HepG2 (cell line): Measurements from ENCODE around the gene RTN4RL2. TPM values are rescaled to one million over a fixed set of nuclear protein-coding genes. Genes with fewer than 3 reads are reported as not detected.

ENCODE experiments used
- ZNF12 ChIP-seq: sonication (generic); formaldehyde crosslinking; IDR thresholded peaks from 2 replicates; pipeline ENCODE4 v1.5.0; 2020; ENCODE audit warnings: missing genetic modification reagents
- ZNF256 ChIP-seq: sonication (generic); formaldehyde crosslinking; conservative IDR thresholded peaks from 2 replicates; pipeline ENCODE4 v1.4.0; 2020; ENCODE audit warnings: missing genetic modification reagents
- ZNF530 ChIP-seq: sonication (generic); formaldehyde crosslinking; IDR thresholded peaks from 2 replicates; pipeline ENCODE4 v1.5.0; 2020; ENCODE audit warnings: low read depth, mild to moderate bottlenecking, missing genetic modification reagents
- ZNF607 ChIP-seq: sonication (generic); formaldehyde crosslinking; IDR thresholded peaks from 2 replicates; pipeline ENCODE4 v1.5.1; 2020; ENCODE audit warnings: missing genetic modification reagents, mild to moderate bottlenecking, borderline replicate concordance
- ZNF776 ChIP-seq: sonication (generic); formaldehyde crosslinking; IDR thresholded peaks from 2 replicates; pipeline ENCODE4 v1.4.0; 2020; ENCODE audit warnings: mild to moderate bottlenecking, missing genetic modification reagents
- ZNF781 ChIP-seq: sonication (generic); formaldehyde crosslinking; IDR thresholded peaks from 2 replicates; pipeline ENCODE4 v1.5.1; 2020; ENCODE audit warnings: borderline replicate concordance, mild to moderate bottlenecking, missing genetic modification reagents; ENCODE audit errors: not compliant biosample characterization
- ZSCAN29 ChIP-seq: sonication (generic); formaldehyde crosslinking; conservative IDR thresholded peaks from 2 replicates; pipeline ENCODE4 v1.4.0; 2020; ENCODE audit warnings: mild to moderate bottlenecking, missing genetic modification reagents
- polyA plus RNA-seq, 8 experiments: library from polyadenylated mRNA; depleted of rRNA in 3 of 8; stranded (reverse) in 7 of 8; unstranded in 1 of 8; fragments of >200 nt; fragmentation: Illumina TruSeq in 4 of 8; extraction: Trizol in 4 of 8; gene quantifications; 2 replicates each; pipeline versions ENCODE4 v1.2.1 to v1.2.3, GENCODE V29; 2011 to 2016; ENCODE audit warnings: low read depth in 4 of 8, missing spikeins in 1 of 8, mixed read lengths in 1 of 8; ENCODE audit not compliant: insufficient read depth in 1 of 8
- total RNA-seq, 5 experiments: library from RNA; depleted of rRNA; stranded (reverse); fragments of >200 nt; fragmentation: Illumina TruSeq; extraction: Trizol; gene quantifications; 2 replicates each; pipeline ENCODE4 v1.2.3, GENCODE V29; 2016; ENCODE audit warnings: low read depth in 1 of 5
- TF ChIP-seq, protein P1 (sequence below): sonication (generic); formaldehyde crosslinking; conservative IDR thresholded peaks from 2 replicates; pipeline ENCODE4 v1.5.0; 2020; ENCODE audit warnings: missing genetic modification reagents
- TF ChIP-seq, protein P2 (sequence below), 2 experiments: sonication (generic) in 1 of 2; formaldehyde crosslinking in 1 of 2; IDR thresholded peaks; 2 replicates each; pipeline versions ENCODE4 v1.4.0 to v1.6.1; 2018 to 2020; ENCODE audit warnings: missing genetic modification reagents in 2 of 2, borderline replicate concordance in 1 of 2, low read depth in 1 of 2, mild to moderate bottlenecking in 1 of 2, missing biosample characterization in 1 of 2
- TF ChIP-seq, protein P3 (sequence below): IDR thresholded peaks from 2 replicates; pipeline ENCODE4 v1.6.1; 2016; ENCODE audit warnings: missing genetic modification reagents, missing compliant biosample characterization
- TF ChIP-seq, protein P4 (sequence below): sonication (generic); formaldehyde crosslinking; IDR thresholded peaks from 2 replicates; pipeline ENCODE4 v1.4.0; 2020; ENCODE audit warnings: missing genetic modification reagents
- TF ChIP-seq, protein P5 (sequence below): sonication (generic); formaldehyde crosslinking; IDR thresholded peaks from 2 replicates; pipeline ENCODE4 v1.4.0; 2020; ENCODE audit warnings: mild to moderate bottlenecking, missing genetic modification reagents
- TF ChIP-seq, protein P6 (sequence below), 2 experiments: sonication (generic) in 1 of 2; formaldehyde crosslinking in 1 of 2; IDR thresholded peaks; 2 replicates each; pipeline versions ENCODE4 v1.4.0 to v1.6.1; 2016 to 2020; ENCODE audit warnings: borderline replicate concordance in 1 of 2, low read depth in 1 of 2, mild to moderate bottlenecking in 1 of 2, missing genetic modification reagents in 1 of 2
- TF ChIP-seq, protein P7 (sequence below): sonication (generic); formaldehyde crosslinking; conservative IDR thresholded peaks from 2 replicates; pipeline ENCODE4 v1.8.0; 2022; ENCODE audit warnings: mild to moderate bottlenecking, moderate library complexity, missing genetic modification reagents

RTN4RL2 gene
- total and polyA plus RNA-seq, 2 of the 13 experiments (the other 11 are each of a cell fraction or from before 2014, with no cell fraction given), result 1.3 to 4.3 TPM

DNA sequence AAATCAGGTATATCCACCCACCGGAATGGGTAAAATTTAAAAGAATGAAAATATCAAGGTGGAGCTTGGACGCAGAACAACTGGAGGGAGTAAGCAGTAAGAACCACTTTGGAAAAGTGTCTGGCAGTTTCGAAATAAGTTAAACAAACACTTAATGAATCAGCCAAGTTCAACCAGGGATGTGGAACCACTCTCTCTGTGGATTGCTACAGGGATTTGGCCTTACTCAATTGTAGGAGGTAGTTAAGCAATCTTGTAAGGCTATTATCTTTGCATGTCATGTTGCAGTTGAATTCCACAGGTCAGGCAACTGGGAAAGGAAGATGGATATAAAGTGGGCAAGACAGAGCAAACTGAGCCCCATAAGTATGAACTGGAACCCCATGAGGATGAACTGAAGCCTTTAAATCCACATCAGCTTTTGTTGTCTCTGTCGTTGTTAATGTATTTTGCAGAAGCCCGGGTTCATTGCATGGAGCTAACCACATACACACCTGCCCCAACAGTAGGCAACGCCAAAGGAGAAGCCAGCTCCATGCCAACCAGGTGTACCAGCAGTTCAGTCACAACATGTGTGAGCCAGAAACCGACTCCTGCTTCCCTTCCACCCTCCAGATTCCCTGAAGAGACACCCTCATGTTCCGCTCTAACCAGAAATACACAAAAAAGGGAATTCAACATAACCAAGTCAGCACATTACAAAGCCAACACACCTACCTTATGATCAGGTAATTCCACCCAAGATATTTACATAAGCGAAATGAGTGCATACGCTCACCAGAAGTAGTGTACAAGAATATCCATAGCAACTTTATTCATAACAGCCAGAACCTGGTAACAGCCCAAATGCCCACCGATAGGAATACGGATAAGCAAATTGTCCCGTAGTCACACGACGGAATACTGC is 25.4 kb upstream of the RTN4RL2 start (continued):
- TF ChIP-seq ZNF781 (CRISPR knock-in tag) (no peak), ZNF12 (CRISPR knock-in tag) (peak; percentile 83), ZNF776 (CRISPR knock-in tag) (no peak), ZNF256 (CRISPR knock-in tag) (no peak), ZSCAN29 (CRISPR knock-in tag) (0 out of 2 replicates have a peak, but pooled peaks have one; percentile 46), ZNF530 (no peak), ZNF607 (CRISPR knock-in tag) (no peak)
- TF ChIP-seq, protein P1, sequence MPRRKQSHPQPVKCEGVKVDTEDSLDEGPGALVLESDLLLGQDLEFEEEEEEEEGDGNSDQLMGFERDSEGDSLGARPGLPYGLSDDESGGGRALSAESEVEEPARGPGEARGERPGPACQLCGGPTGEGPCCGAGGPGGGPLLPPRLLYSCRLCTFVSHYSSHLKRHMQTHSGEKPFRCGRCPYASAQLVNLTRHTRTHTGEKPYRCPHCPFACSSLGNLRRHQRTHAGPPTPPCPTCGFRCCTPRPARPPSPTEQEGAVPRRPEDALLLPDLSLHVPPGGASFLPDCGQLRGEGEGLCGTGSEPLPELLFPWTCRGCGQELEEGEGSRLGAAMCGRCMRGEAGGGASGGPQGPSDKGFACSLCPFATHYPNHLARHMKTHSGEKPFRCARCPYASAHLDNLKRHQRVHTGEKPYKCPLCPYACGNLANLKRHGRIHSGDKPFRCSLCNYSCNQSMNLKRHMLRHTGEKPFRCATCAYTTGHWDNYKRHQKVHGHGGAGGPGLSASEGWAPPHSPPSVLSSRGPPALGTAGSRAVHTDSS (CRISPR knock-in tag), result no peak
- TF ChIP-seq, protein P2, sequence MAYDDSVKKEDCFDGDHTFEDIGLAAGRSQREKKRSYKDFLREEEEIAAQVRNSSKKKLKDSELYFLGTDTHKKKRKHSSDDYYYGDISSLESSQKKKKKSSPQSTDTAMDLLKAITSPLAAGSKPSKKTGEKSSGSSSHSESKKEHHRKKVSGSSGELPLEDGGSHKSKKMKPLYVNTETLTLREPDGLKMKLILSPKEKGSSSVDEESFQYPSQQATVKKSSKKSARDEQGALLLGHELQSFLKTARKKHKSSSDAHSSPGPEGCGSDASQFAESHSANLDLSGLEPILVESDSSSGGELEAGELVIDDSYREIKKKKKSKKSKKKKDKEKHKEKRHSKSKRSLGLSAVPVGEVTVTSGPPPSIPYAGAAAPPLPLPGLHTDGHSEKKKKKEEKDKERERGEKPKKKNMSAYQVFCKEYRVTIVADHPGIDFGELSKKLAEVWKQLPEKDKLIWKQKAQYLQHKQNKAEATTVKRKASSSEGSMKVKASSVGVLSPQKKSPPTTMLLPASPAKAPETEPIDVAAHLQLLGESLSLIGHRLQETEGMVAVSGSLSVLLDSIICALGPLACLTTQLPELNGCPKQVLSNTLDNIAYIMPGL (CRISPR knock-in tag; IDR thresholded peaks at IDR 0.05; ENCODE audit: borderline replicate concordance in 1 of 2, low read depth in 1 of 2), result no peak
- TF ChIP-seq, protein P3, sequence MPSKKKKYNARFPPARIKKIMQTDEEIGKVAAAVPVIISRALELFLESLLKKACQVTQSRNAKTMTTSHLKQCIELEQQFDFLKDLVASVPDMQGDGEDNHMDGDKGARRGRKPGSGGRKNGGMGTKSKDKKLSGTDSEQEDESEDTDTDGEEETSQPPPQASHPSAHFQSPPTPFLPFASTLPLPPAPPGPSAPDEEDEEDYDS (CRISPR knock-in tag), result no peak
- TF ChIP-seq, protein P4, sequence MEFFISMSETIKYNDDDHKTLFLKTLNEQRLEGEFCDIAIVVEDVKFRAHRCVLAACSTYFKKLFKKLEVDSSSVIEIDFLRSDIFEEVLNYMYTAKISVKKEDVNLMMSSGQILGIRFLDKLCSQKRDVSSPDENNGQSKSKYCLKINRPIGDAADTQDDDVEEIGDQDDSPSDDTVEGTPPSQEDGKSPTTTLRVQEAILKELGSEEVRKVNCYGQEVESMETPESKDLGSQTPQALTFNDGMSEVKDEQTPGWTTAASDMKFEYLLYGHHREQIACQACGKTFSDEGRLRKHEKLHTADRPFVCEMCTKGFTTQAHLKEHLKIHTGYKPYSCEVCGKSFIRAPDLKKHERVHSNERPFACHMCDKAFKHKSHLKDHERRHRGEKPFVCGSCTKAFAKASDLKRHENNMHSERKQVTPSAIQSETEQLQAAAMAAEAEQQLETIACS (CRISPR knock-in tag), result no peak
- TF ChIP-seq, protein P5, sequence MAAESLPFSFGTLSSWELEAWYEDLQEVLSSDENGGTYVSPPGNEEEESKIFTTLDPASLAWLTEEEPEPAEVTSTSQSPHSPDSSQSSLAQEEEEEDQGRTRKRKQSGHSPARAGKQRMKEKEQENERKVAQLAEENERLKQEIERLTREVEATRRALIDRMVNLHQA, result 0 out of 2 replicates have a peak, but pooled peaks have one; percentile 47
- TF ChIP-seq, protein P6, sequence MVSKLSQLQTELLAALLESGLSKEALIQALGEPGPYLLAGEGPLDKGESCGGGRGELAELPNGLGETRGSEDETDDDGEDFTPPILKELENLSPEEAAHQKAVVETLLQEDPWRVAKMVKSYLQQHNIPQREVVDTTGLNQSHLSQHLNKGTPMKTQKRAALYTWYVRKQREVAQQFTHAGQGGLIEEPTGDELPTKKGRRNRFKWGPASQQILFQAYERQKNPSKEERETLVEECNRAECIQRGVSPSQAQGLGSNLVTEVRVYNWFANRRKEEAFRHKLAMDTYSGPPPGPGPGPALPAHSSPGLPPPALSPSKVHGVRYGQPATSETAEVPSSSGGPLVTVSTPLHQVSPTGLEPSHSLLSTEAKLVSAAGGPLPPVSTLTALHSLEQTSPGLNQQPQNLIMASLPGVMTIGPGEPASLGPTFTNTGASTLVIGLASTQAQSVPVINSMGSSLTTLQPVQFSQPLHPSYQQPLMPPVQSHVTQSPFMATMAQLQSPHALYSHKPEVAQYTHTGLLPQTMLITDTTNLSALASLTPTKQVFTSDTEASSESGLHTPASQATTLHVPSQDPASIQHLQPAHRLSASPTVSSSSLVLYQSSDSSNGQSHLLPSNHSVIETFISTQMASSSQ (IDR thresholded peaks at IDR 0.05; ENCODE audit: low read depth), result 0 out of 2 replicates have a peak, but pooled peaks have one; percentile 46
- TF ChIP-seq, protein P6 (CRISPR knock-in tag; IDR thresholded peaks at IDR 0.05; ENCODE audit: borderline replicate concordance), result 0 out of 2 replicates have a peak, but pooled peaks have one; percentile 25
- TF ChIP-seq, protein P7, sequence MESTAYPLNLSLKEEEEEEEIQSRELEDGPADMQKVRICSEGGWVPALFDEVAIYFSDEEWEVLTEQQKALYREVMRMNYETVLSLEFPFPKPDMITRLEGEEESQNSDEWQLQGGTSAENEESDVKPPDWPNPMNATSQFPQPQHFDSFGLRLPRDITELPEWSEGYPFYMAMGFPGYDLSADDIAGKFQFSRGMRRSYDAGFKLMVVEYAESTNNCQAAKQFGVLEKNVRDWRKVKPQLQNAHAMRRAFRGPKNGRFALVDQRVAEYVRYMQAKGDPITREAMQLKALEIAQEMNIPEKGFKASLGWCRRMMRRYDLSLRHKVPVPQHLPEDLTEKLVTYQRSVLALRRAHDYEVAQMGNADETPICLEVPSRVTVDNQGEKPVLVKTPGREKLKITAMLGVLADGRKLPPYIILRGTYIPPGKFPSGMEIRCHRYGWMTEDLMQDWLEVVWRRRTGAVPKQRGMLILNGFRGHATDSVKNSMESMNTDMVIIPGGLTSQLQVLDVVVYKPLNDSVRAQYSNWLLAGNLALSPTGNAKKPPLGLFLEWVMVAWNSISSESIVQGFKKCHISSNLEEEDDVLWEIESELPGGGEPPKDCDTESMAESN (CRISPR knock-in tag), result no peak; the same call in 1 of the 2 replicates
